H1 (cell line): ENCODE data around the gene KRT10. TPM values are rescaled to one million over a fixed set of nuclear protein-coding genes. Genes with fewer than 3 reads are reported as not detected.

Experiments
- CTCF ChIA-PET: fragments of 300-600 bp; sonication (Branson Sonifier 250); formaldehyde crosslinking; loops from one replicate; lab custom pipeline; 2021; ENCODE audit not compliant: partially characterized antibody; lab: Charles Lee
- POLR2A ChIA-PET: fragments of 300-600 bp; sonication (Branson Sonifier 250); formaldehyde crosslinking; loops from one replicate; lab custom pipeline; 2021; ENCODE audit warnings: inconsistent platforms; ENCODE audit not compliant: partially characterized antibody; lab: Charles Lee
- DNase-seq, 2 experiments: peaks; one replicate each; pipeline versions ENCODE4 v3.0.0 to v3.0.0-alpha.2; 2010 to 2022; ENCODE audit warnings: low spot score in 2 of 2, low read depth in 1 of 2, mixed read lengths in 1 of 2
- FAIRE-seq: peaks from 2 replicates; lab custom pipeline; 2011; peaks lifted over from hg19 to GRCh38; lab: Jason Lieb, UNC
- H2AFZ ChIP-seq: 2 replicates; pipeline ENCODE4 v1.8.1; 2012; ENCODE audit warnings: low read length, inconsistent platforms
- H2AK5ac ChIP-seq: 2 replicates; pipeline ENCODE4 v1.6.1; 2013; ENCODE audit warnings: low read depth, low read length
- H2BK120ac ChIP-seq: replicated peaks from 2 replicates; pipeline ENCODE3; 2013; ENCODE audit warnings: low read depth, low read length, inconsistent platforms
- H2BK12ac ChIP-seq: 2 replicates; pipeline ENCODE4 v1.6.1; 2013; ENCODE audit warnings: low read depth, low read length
- H2BK15ac ChIP-seq: 2 replicates; pipeline ENCODE4 v1.6.1; 2013; ENCODE audit warnings: low read length
- H2BK20ac ChIP-seq: 2 replicates; pipeline ENCODE4 v1.6.1; 2013; ENCODE audit warnings: low read length
- H2BK5ac ChIP-seq: 2 replicates; pipeline ENCODE4 v1.6.1; 2013; ENCODE audit warnings: low read depth, low read length
- H3K14ac ChIP-seq: 2 replicates; pipeline ENCODE4 v1.6.1; 2013; ENCODE audit warnings: inconsistent platforms; ENCODE audit not compliant: insufficient read length
- H3K18ac ChIP-seq: 2 replicates; pipeline ENCODE4 v1.6.1; 2013; ENCODE audit warnings: low read length; ENCODE audit errors: extremely low read depth
- H3K23ac ChIP-seq: 2 replicates; pipeline ENCODE4 v1.6.1; 2013; ENCODE audit warnings: inconsistent platforms; ENCODE audit not compliant: insufficient read length
- H3K23me2 ChIP-seq: 2 replicates; pipeline ENCODE4 v1.6.1; 2013; ENCODE audit warnings: low read depth, low read length
- H3K27ac ChIP-seq: 2 replicates; pipeline ENCODE4 v1.6.1; 2011; ENCODE audit warnings: low read depth, low read length, inconsistent platforms
- H3K27me3 ChIP-seq, 4 experiments: replicated peaks in 1 of 4; 1 replicate in 1 of 4; 2 replicates in 3 of 4; pipeline versions ENCODE4 v1.6.1 to v1.8.1; 2011 to 2013; ENCODE audit warnings: low read length in 3 of 4, mild to moderate bottlenecking in 3 of 4, inconsistent platforms in 2 of 4, mixed read lengths in 2 of 4, moderate library complexity in 1 of 4; ENCODE audit not compliant: control insufficient read depth in 3 of 4, insufficient read depth in 3 of 4; ENCODE audit errors: extremely low read depth in 1 of 4
- H3K36me3 ChIP-seq, 4 experiments: 2 replicates each; pipeline versions ENCODE4 v1.6.1 to v1.8.1; 2011 to 2013; ENCODE audit warnings: mild to moderate bottlenecking in 4 of 4, low read length in 3 of 4, moderate library complexity in 2 of 4, control low read depth in 1 of 4, inconsistent platforms in 1 of 4; ENCODE audit not compliant: insufficient read depth in 4 of 4, control insufficient read depth in 2 of 4
- H3K4ac ChIP-seq: replicated peaks from 2 replicates; pipeline ENCODE3; 2013; ENCODE audit warnings: low read length, low read depth, mixed read lengths, inconsistent platforms; ENCODE audit not compliant: insufficient read length
- H3K4me1 ChIP-seq, 4 experiments: replicated peaks in 1 of 4; 1 replicate in 1 of 4; 2 replicates in 3 of 4; pipeline versions ENCODE4 v1.6.1 to v1.8.1; 2011 to 2013; ENCODE audit warnings: low read length in 3 of 4, inconsistent platforms in 2 of 4, mixed read lengths in 1 of 4; ENCODE audit not compliant: insufficient read depth in 4 of 4, control insufficient read depth in 3 of 4
- H3K4me2 ChIP-seq, 2 experiments: 2 replicates each; pipeline versions ENCODE4 v1.6.1 to v1.8.1; 2011 to 2013; ENCODE audit warnings: low read depth in 2 of 2, low read length in 2 of 2, control low read depth in 1 of 2, inconsistent platforms in 1 of 2, mild to moderate bottlenecking in 1 of 2; ENCODE audit not compliant: insufficient read depth in 1 of 2
- H3K4me3 ChIP-seq, 4 experiments: fragments of 200-600, 300-600 bp in 1 of 4; sonication (generic), shearing (Covaris generic), sonication (Bioruptor Twin) in 1 of 4; 2 replicates each; pipeline versions ENCODE4 v1.5.1 to v1.8.1; 2011 to 2016; ENCODE audit warnings: low read length in 4 of 4, low read depth in 3 of 4, control low read depth in 2 of 4, inconsistent platforms in 2 of 4, mild to moderate bottlenecking in 2 of 4, mixed read lengths in 1 of 4, moderate library complexity in 1 of 4; ENCODE audit not compliant: insufficient read depth in 2 of 4; ENCODE audit errors: extremely low read depth in 1 of 4
- H3K56ac ChIP-seq: replicated peaks from 2 replicates; pipeline ENCODE3; 2013; ENCODE audit warnings: low read depth, mild to moderate bottlenecking, mixed read lengths, low read length, inconsistent platforms; ENCODE audit not compliant: insufficient read length
- H3K79me1 ChIP-seq: 2 replicates; pipeline ENCODE4 v1.6.1; 2013; ENCODE audit warnings: low read depth, low read length, control low read depth
- H3K79me2 ChIP-seq, 2 experiments: 2 replicates each; pipeline versions ENCODE4 v1.6.1 to v1.8.1; 2012 to 2013; ENCODE audit warnings: low read length in 2 of 2, mild to moderate bottlenecking in 2 of 2, inconsistent platforms in 1 of 2; ENCODE audit not compliant: insufficient read depth in 2 of 2, control insufficient read depth in 1 of 2
- H3K9ac ChIP-seq, 4 experiments: replicated peaks in 1 of 4; 1 replicate in 1 of 4; 2 replicates in 3 of 4; pipeline versions ENCODE4 v1.6.1 to v1.8.1; 2011 to 2013; ENCODE audit warnings: low read depth in 3 of 4, low read length in 3 of 4, control low read depth in 2 of 4, mild to moderate bottlenecking in 2 of 4, moderate library complexity in 2 of 4, inconsistent platforms in 1 of 4; ENCODE audit errors: extremely low read depth in 1 of 4
- H3K9me3 ChIP-seq, 2 experiments: 2 replicates each; pipeline versions ENCODE4 v1.6.1 to v1.8.1; 2012 to 2013; ENCODE audit warnings: mild to moderate bottlenecking in 2 of 2, moderate library complexity in 2 of 2, control low read depth in 1 of 2, inconsistent platforms in 1 of 2, low read depth in 1 of 2, low read length in 1 of 2, mixed read lengths in 1 of 2; ENCODE audit not compliant: insufficient read depth in 2 of 2
- H4K20me1 ChIP-seq, 2 experiments: replicated peaks in 1 of 2; 2 replicates each; pipeline versions ENCODE3 to v1.8.1; 2011 to 2013; ENCODE audit warnings: inconsistent platforms in 2 of 2, low read length in 2 of 2, mild to moderate bottlenecking in 1 of 2; ENCODE audit not compliant: insufficient read depth in 2 of 2, control insufficient read depth in 1 of 2
- H4K5ac ChIP-seq: 2 replicates; pipeline ENCODE4 v1.6.1; 2013; ENCODE audit warnings: low read length, low read depth, mixed read lengths, inconsistent platforms; ENCODE audit not compliant: insufficient read length
- H4K8ac ChIP-seq: 2 replicates; pipeline ENCODE4 v1.8.0; 2013; ENCODE audit warnings: mild to moderate bottlenecking, moderate library complexity, low read length, inconsistent platforms; ENCODE audit not compliant: insufficient read depth; ENCODE audit errors: extremely low read depth
- H4K91ac ChIP-seq: replicated peaks from 2 replicates; pipeline ENCODE3; 2013; ENCODE audit warnings: low read length, mixed read lengths, inconsistent platforms; ENCODE audit not compliant: insufficient read length
- CHD2 ChIP-seq: IDR thresholded peaks from 2 replicates; pipeline ENCODE4 v1.6.1; 2012; ENCODE audit warnings: low read length, improper control_type of control experiment
- CREB1 ChIP-seq: IDR thresholded peaks from 2 replicates; pipeline ENCODE4 v1.6.1; 2012; ENCODE audit warnings: inconsistent platforms
- GABPA ChIP-seq: IDR thresholded peaks from 2 replicates; pipeline ENCODE4 v1.6.1; 2011; ENCODE audit warnings: mild to moderate bottlenecking, low read length, moderate library complexity, borderline replicate concordance; ENCODE audit not compliant: insufficient read depth
- HDAC2 ChIP-seq, 2 experiments: fragments of 300-600 bp in 1 of 2; sonication (generic) in 1 of 2; IDR thresholded peaks; 2 replicates each; pipeline ENCODE4 v1.6.1; 2011 to 2012; ENCODE audit warnings: low read depth in 2 of 2, low read length in 2 of 2, mild to moderate bottlenecking in 2 of 2, moderate library complexity in 2 of 2, borderline replicate concordance in 1 of 2, inconsistent platforms in 1 of 2
- KDM5A ChIP-seq: fragments of 200-600 bp; IDR thresholded peaks from 2 replicates; pipeline ENCODE4 v1.7.1; 2012; ENCODE audit warnings: mild to moderate bottlenecking, low read length, inconsistent platforms, mixed read lengths
- MAFK ChIP-seq: IDR thresholded peaks from 2 replicates; pipeline ENCODE4 v1.6.1; 2012; ENCODE audit warnings: low read depth, mild to moderate bottlenecking, improper control_type of control experiment, low read length
- POU5F1 ChIP-seq: IDR thresholded peaks from 2 replicates; pipeline ENCODE4 v1.6.1; 2011; ENCODE audit warnings: low read depth, mild to moderate bottlenecking, low read length, moderate library complexity
- SIN3A ChIP-seq, 2 experiments: IDR thresholded peaks in 1 of 2; conservative IDR thresholded peaks in 1 of 2; 2 replicates each; pipeline ENCODE4 v1.6.1; 2011 to 2012; ENCODE audit warnings: low read length in 2 of 2, improper control_type of control experiment in 1 of 2, low read depth in 1 of 2, mild to moderate bottlenecking in 1 of 2
- SP1 ChIP-seq: IDR thresholded peaks from 2 replicates; pipeline ENCODE4 v1.6.1; 2011; ENCODE audit warnings: low read depth, low read length
- SP2 ChIP-seq: IDR thresholded peaks from 2 replicates; pipeline ENCODE4 v1.6.1; 2012; ENCODE audit warnings: mild to moderate bottlenecking, low read length, inconsistent platforms
- YY1 ChIP-seq: IDR thresholded peaks from 2 replicates; pipeline ENCODE4 v1.6.1; 2011; ENCODE audit warnings: low read depth, mild to moderate bottlenecking, low read length
- WGBS, 2 experiments: shearing (Covaris generic) in 1 of 2; methylation state at CpG; one replicate each; pipeline versions ENCODE4 v1.1.6 to v1.1.7; 2013 to 2015; ENCODE audit warnings: low lambda C conversion rate in 2 of 2, mixed read lengths in 2 of 2, inconsistent platforms in 1 of 2, low coverage in 1 of 2, missing lambda C conversion rate in 1 of 2; ENCODE audit not compliant: insufficient replicate concordance in 2 of 2, insufficient coverage in 1 of 2, insufficient read length in 1 of 2; ENCODE audit errors: extremely low coverage in 1 of 2, missing lambda C conversion rate in 1 of 2; 5-methylcytosine and 5-hydroxymethylcytosine counted together
- polyA plus RNA-seq, 7 experiments: library from polyadenylated mRNA; depleted of rRNA in 3 of 7; stranded (reverse) in 5 of 7; unstranded in 2 of 7; fragments of >200 nt in 5 of 7; fragments of 200-250 nt in 2 of 7; gene quantifications; 1 replicate in 5 of 7; 2 replicates in 1 of 7; 4 replicates in 1 of 7; pipeline versions ENCODE4 v1.2.1 to v1.2.3, GENCODE V29; 2011 to 2013; ENCODE audit warnings: missing spikeins in 2 of 7, mixed read lengths in 2 of 7
- total RNA-seq: library from RNA; stranded (reverse); fragmentation: NEBNext Ultra II Directional; extraction: Animal tissue kit (Norgen Biotek cat#: 25700); gene quantifications from 2 replicates; pipeline ENCODE4 v1.2.1, GENCODE V29; 2021
- TF ChIP-seq, protein P1 (sequence below): IDR thresholded peaks from 2 replicates; pipeline ENCODE4 v1.6.1; 2012; ENCODE audit warnings: inconsistent platforms

The KRT10 gene
- total and polyA plus RNA-seq, 2 of the 8 experiments (the other 6 are each of a cell fraction or from before 2014, with no cell fraction given) = 3.5 to 39.4 TPM

DNA sequence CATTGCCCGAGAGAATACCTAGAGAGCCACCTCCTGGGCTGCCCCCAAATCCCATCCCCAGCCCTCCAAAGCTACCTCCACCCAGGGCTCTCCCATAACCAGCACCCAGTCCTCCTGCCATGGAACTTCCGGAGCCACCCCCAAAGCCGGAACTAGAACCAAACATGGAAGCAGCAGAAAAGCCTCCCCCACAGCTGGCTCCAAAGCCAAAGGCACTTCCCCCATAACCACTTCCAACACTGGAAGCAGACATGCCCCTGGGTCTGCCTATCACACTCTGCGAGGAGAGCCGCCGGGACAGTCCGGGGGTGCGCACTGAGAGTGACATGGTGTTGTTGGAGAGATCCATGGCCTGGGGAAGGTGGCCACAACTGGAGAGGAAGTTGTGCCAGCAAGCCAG is 44.4 kb upstream of the KRT10 start, which contains the start of gene KRT12:
KRT12 (minus strand) TSS at position 386 of the 400 bp plus-strand sequence; CDS start at position 349, 37 bp downstream.
- peaks cover 0 to 4% (median 0%) of the 10 kb centered on the region in 4 experiments; a peak in 1 of 7 replicates for H3K27me3 ChIP-seq
- no peak within 1 kb of the TSS for H3K4me3 ChIP-seq
- H3K23ac ChIP-seq = no peak within 1 kb of the TSS
- no peaks in the 10 kb centered on the region for H3K79me2 ChIP-seq
- H3K4me2 ChIP-seq = no peak within 1 kb of the TSS
- no peak within 1 kb of the TSS for H3K14ac ChIP-seq
- H2BK20ac ChIP-seq = no peak within 1 kb of the TSS
- no peak within 1 kb of the TSS for H3K56ac ChIP-seq
- WGBS, 2 experiments = 88% methylated on average over 8 of the region's 8 CpGs; no CpG with 5 or more reads in 1 of the 2 experiments
- no peak within 1 kb of the TSS for H2AK5ac ChIP-seq
- no peaks in the 10 kb centered on the region for H3K9me3 ChIP-seq
- H4K91ac ChIP-seq = no peak within 1 kb of the TSS
- no peak within 1 kb of the TSS for H4K5ac ChIP-seq
- no peaks in the 10 kb centered on the region for H3K36me3 ChIP-seq
- CTCF ChIA-PET = interaction anchor here (1.0 to 2.5 kb wide), 3 partner anchors 9 to 481 kb away, joined by 3 to 8 read pairs (median 3); partner anchors contain the start of gene KRT20
- no peak for TF ChIP-seq YY1
- TF ChIP-seq, protein P1, sequence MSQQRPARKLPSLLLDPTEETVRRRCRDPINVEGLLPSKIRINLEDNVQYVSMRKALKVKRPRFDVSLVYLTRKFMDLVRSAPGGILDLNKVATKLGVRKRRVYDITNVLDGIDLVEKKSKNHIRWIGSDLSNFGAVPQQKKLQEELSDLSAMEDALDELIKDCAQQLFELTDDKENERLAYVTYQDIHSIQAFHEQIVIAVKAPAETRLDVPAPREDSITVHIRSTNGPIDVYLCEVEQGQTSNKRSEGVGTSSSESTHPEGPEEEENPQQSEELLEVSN = no peak
- TF ChIP-seq GABPA = no peak
- no peak for TF ChIP-seq KDM5A
- TF ChIP-seq SP2 = no peak
- no peak for TF ChIP-seq CHD2
- TF ChIP-seq CREB1 = no peak
- no peak for TF ChIP-seq SP1
- no peak for TF ChIP-seq MAFK
- TF ChIP-seq SIN3A (conservative IDR thresholded peaks at IDR 0.05 in 1 of 2, IDR thresholded peaks at IDR 0.05 in 1 of 2; ENCODE audit: low read depth in 1 of 2, low read length in 2 of 2) = no peak
- TF ChIP-seq POU5F1 = no peak
- no peak for TF ChIP-seq HDAC2 (IDR thresholded peaks at IDR 0.05; ENCODE audit: borderline replicate concordance in 1 of 2, low read depth in 2 of 2, low read length in 2 of 2)
- TF ChIP-seq, all 59 proteins: peak for 0
- H3K4me1 ChIP-seq = no peaks in the 10 kb centered on the region; a peak in 1 of 7 replicates
- no peak within 1 kb of the TSS for H3K18ac ChIP-seq
- no peaks in the 10 kb centered on the region for H3K79me1 ChIP-seq
- H2BK12ac ChIP-seq = no peak within 1 kb of the TSS
- FAIRE-seq (no peak), DNase-seq (no peak)
- no peak within 1 kb of the TSS for H3K27ac ChIP-seq
- H3K4ac ChIP-seq = no peak within 1 kb of the TSS
- no peak within 1 kb of the TSS; the same call in 1 of the 2 replicates for H2AFZ ChIP-seq
- no peaks in the 10 kb centered on the region for H4K20me1 ChIP-seq
- H3K9ac ChIP-seq = no peak within 1 kb of the TSS
- no peak within 1 kb of the TSS for H2BK15ac ChIP-seq
- H2BK120ac ChIP-seq = no peak within 1 kb of the TSS
- POLR2A ChIA-PET = interaction anchor here (0.8 kb wide), 2 partner anchors 20 to 822 kb away, joined by 3 read pairs; no protein-coding TSS in a partner anchor
- no peak within 1 kb of the TSS for H4K8ac ChIP-seq
- no peaks in the 10 kb centered on the region; the same call in 1 of the 2 replicates for H3K23me2 ChIP-seq
- no peak within 1 kb of the TSS for H2BK5ac ChIP-seq
